Naive thymus-derived CD8-positive, alpha-beta T cell (primary cell): ENCODE data around the gene PUSL1. TPM values are rescaled to one million over a fixed set of nuclear protein-coding genes. Genes with fewer than 3 reads are reported as not detected.

Source experiments
- ATAC-seq, 2 donors: fragments of 150-1000 bp; cut with Tn5 transposase in 1 of 2; sonication (Bioruptor Pico), chemical (Tn5 transposase) in 1 of 2; 1 replicate in 1 of 2; 2 replicates in 1 of 2; pipeline ENCODE4 v1.10.0; 2021; ENCODE audit warnings: mild to moderate bottlenecking in 2 of 2, moderate library complexity in 2 of 2
- POLR2A ChIA-PET: fragments of 350-600 bp; sonication (Branson Sonifier 250); formaldehyde crosslinking; loops from one replicate; lab custom pipeline; 2021; ENCODE audit warnings: antibody characterized with exemption; lab: Charles Lee
- DNase-seq, 10 donors: peaks; one replicate each; pipeline versions ENCODE4 v3.0.0 to v3.0.0-alpha.2; 2020 to 2022
- H3K27ac Mint-ChIP-seq, 10 donors: one replicate each; pipeline ENCODE4 v1.8.0; 2020 to 2022; ENCODE audit warnings: mild to moderate bottlenecking in 10 of 10, mixed read lengths in 10 of 10, moderate library complexity in 4 of 10, inconsistent platforms in 1 of 10
- H3K27me3 Mint-ChIP-seq, 5 donors: one replicate each; pipeline ENCODE4 v1.8.0; 2021 to 2022; ENCODE audit warnings: mixed read lengths in 5 of 5
- H3K36me3 Mint-ChIP-seq, 3 donors: one replicate each; pipeline ENCODE4 v1.8.0; 2020 to 2022; ENCODE audit warnings: mixed read lengths in 3 of 3, mild to moderate bottlenecking in 2 of 3, inconsistent platforms in 1 of 3
- H3K4me1 Mint-ChIP-seq, 4 donors: one replicate each; pipeline ENCODE4 v1.8.0; 2021 to 2022; ENCODE audit warnings: mixed read lengths in 4 of 4
- H3K4me3 Mint-ChIP-seq, 10 donors: one replicate each; pipeline ENCODE4 v1.8.0; 2020 to 2022; ENCODE audit warnings: mild to moderate bottlenecking in 10 of 10, mixed read lengths in 10 of 10, moderate library complexity in 6 of 10, inconsistent platforms in 1 of 10
- H3K9me3 Mint-ChIP-seq, 9 donors: one replicate each; pipeline ENCODE4 v1.8.0; 2020 to 2022; ENCODE audit warnings: mixed read lengths in 9 of 9, mild to moderate bottlenecking in 3 of 9, inconsistent platforms in 1 of 9, moderate library complexity in 1 of 9
- microRNA-seq: library from miRNA; unstranded; fragments of <30 nt; microRNA quantifications from one replicate; pipeline ENCODE4 v1.2.0, GENCODE V29; 2022; ENCODE audit warnings: borderline microRNAs expressed
- polyA plus RNA-seq, 3 donors: library from polyadenylated mRNA; unstranded; fragments of 300-500 nt; fragmentation: Illumina TruSeq; gene quantifications; one replicate each; pipeline ENCODE4 v1.2.3, GENCODE V29; 2021
- total RNA-seq, 8 experiments: library from RNA in 2 of 8; stranded (reverse) in 2 of 8; gene quantifications; one replicate each; pipeline ENCODE4 v1.2.3 and lab custom pipeline; 2021 to 2026

Gene PUSL1
- total and polyA plus RNA-seq, 5 experiments from 2014 or later = 14.5 to 23.4 (median 18.2) TPM

- H3K4me3 Mint-ChIP-seq = peak overlapping the region in 2 of 10 donors; percentile 26 to 80
- H3K4me1 Mint-ChIP-seq = peaks cover 24 to 54% (median 44%) of the 10 kb centered on the region in 4 donors
- DNase-seq (no peak), ATAC-seq (no peak)
- POLR2A ChIA-PET = interaction anchor here (7.4 kb wide), 1 partner anchor 16 kb away, joined by 105 read pairs; the partner anchor contains the start of gene AURKAIP1
- no peaks in the 10 kb centered on the region for H3K9me3 Mint-ChIP-seq
- H3K36me3 Mint-ChIP-seq = no peaks in the 10 kb centered on the region
- no peak overlapping the region for H3K27ac Mint-ChIP-seq
- H3K27me3 Mint-ChIP-seq = peaks cover 0 to 14% (median 0%) of the 10 kb centered on the region in 5 donors
Observed at GRCh38 chr1:1356166-1356795, 47.9 kb downstream of the PUSL1 start.

GRCh38 chr1:1356796-1357401 lies 48.5 kb downstream of the PUSL1 start:
- Mint-ChIP-seq H3K9me3 (no peaks in the 10 kb centered on the region), H3K36me3 (no peaks in the 10 kb centered on the region), H3K4me1 (peaks cover 24 to 55% (median 44%) of the 10 kb centered on the region in 4 donors), H3K27ac (peak overlapping the region in 7 of 10 donors; percentile 6 to 88 (median 38)), H3K27me3 (peaks cover 0 to 14% (median 0%) of the 10 kb centered on the region in 5 donors), H3K4me3 (peak overlapping the region in 5 of 10 donors; percentile 26 to 80 (median 37))
- POLR2A ChIA-PET = interaction anchor here (3.3 to 7.4 kb wide), 2 partner anchors 9 to 15 kb away, joined by 12 to 105 read pairs; partner anchors contain the start of gene AURKAIP1
- DNase-seq (no peak), ATAC-seq (no peak)

DNA sequence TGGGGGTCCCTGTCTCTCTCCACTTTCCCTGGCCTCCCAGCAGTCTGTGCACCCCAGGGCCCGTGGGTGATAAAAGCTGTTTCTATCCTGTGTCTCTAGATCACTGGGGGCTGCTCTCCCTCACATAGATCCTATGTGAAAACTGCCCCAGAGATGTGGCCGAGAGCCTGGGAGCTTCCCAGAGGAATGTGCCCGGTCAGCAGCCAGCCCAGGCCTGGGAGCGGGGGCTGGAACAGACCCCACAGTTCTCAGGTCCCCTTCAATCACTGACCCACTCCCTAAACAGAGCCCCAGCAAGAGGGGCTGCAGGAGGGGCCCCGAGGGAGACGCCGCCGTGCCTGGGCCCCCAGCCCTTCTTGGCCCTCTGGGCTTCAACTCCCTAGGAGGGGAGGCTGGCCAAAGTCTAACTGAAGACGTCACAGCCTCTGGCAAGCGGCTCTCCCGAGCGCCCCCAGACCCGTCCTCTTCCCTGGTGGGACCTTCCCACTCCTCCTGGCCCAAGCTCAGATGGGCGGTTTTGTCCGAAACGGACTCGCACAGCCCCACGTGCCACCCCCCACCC lies 49.6 kb downstream of the PUSL1 start:
- H3K36me3 Mint-ChIP-seq = no peaks in the 10 kb centered on the region
- H3K4me3 Mint-ChIP-seq = peak overlapping the region in 8 of 10 donors; percentile 8 to 82 (median 52)
- H3K27ac Mint-ChIP-seq = peak overlapping the region in 8 of 10 donors; percentile 1 to 88 (median 36)

GRCh38 chr1:1358433-1359271 lies 50.3 kb downstream of the PUSL1 start, which contains the start of gene MXRA8:
TSS of gene MXRA8 (minus strand) at chr1:1358555. CDS start at chr1:1358504, 51 bp downstream.
- DNase-seq = peak in 1 of 10 donors; percentile 7
- peak within 1 kb of the TSS; percentile 70 to 94 (median 88) for H3K27ac Mint-ChIP-seq
- peak within 1 kb of the TSS; percentile 34 to 82 (median 78) for H3K4me3 Mint-ChIP-seq
- peak; percentile 21 to 29 for ATAC-seq
- H3K9me3 Mint-ChIP-seq = no peaks in the 10 kb centered on the region
- H3K36me3 Mint-ChIP-seq = no peaks in the 10 kb centered on the region
- POLR2A ChIA-PET = interaction anchor here (0.6 to 7.4 kb wide), 6 partner anchors 10 to 96 kb away, joined by 3 to 105 read pairs (median 12); partner anchors contain the start of genes AURKAIP1 and MRPL20
- H3K4me1 Mint-ChIP-seq = peaks cover 13 to 39% (median 30%) of the 10 kb centered on the region in 4 donors
- peaks cover 0 to 8% (median 0%) of the 10 kb centered on the region in 5 donors for H3K27me3 Mint-ChIP-seq

More for the DNA sequence above, 49.6 kb downstream of the PUSL1 start:
- ATAC-seq (no peak), DNase-seq (peak in 1 of 10 donors; percentile 3)
- no peaks in the 10 kb centered on the region for H3K9me3 Mint-ChIP-seq
- POLR2A ChIA-PET = interaction anchor here (3.3 to 7.4 kb wide), 2 partner anchors 10 to 14 kb away, joined by 12 to 105 read pairs; partner anchors contain the start of gene AURKAIP1
- H3K4me1 Mint-ChIP-seq = peaks cover 15 to 45% (median 36%) of the 10 kb centered on the region in 4 donors
- H3K27me3 Mint-ChIP-seq = peaks cover 0 to 8% (median 0%) of the 10 kb centered on the region in 5 donors

DNA sequence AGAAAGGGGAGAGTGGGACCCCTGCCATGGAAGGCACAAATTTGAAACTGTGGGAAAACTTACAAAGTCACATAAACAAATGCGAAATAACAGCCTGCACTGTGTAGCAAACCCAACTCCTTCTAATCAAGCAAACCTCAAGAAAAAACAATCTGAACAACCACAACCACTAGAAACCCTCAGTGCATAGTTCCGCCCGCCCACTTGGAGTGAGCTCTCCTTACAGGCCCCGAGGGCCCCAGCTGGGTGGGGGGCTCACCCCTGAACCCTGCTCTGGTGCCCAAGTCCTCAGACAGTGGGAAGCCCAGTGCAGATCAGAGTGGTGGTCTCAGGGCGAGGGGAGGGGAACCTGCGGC lies 50.9 kb downstream of the PUSL1 start:
- ATAC-seq = peak; percentile 83 to 90
- H3K4me1 Mint-ChIP-seq = peaks cover 13 to 37% (median 25%) of the 10 kb centered on the region in 4 donors
- H3K36me3 Mint-ChIP-seq = no peaks in the 10 kb centered on the region
- H3K27ac Mint-ChIP-seq = peak overlapping the region; percentile 70 to 94 (median 88)
- H3K27me3 Mint-ChIP-seq = peaks cover 0 to 7% (median 0%) of the 10 kb centered on the region in 5 donors
- H3K9me3 Mint-ChIP-seq = no peaks in the 10 kb centered on the region
- H3K4me3 Mint-ChIP-seq = peak overlapping the region; percentile 34 to 82 (median 78)
- peak in 5 of 10 donors; percentile 8 to 77 (median 58) for DNase-seq
- POLR2A ChIA-PET = interaction anchor here (0.6 to 3.3 kb wide), 5 partner anchors 11 to 96 kb away, joined by 3 to 37 read pairs (median 12); partner anchors contain the start of genes AURKAIP1 and MRPL20

- Mint-ChIP-seq H3K9me3 (no peaks in the 10 kb centered on the region), H3K4me3 (peak overlapping the region in 9 of 10 donors; percentile 40 to 82 (median 78)), H3K36me3 (no peaks in the 10 kb centered on the region), H3K4me1 (peaks cover 13 to 36% (median 24%) of the 10 kb centered on the region in 4 donors), H3K27me3 (peaks cover 0 to 7% (median 0%) of the 10 kb centered on the region in 5 donors), H3K27ac (peak overlapping the region in 9 of 10 donors; percentile 71 to 94 (median 89))
- POLR2A ChIA-PET = interaction anchor here (1.4 to 3.3 kb wide), 4 partner anchors 10 to 47 kb away, joined by 3 to 37 read pairs (median 12); partner anchors contain the start of genes AURKAIP1 and MRPL20
- peak in 2 of 10 donors; percentile 8 to 45 for DNase-seq
- ATAC-seq = no peak
Observed at GRCh38 chr1:1359664-1360468, 51.5 kb downstream of the PUSL1 start.

DNA sequence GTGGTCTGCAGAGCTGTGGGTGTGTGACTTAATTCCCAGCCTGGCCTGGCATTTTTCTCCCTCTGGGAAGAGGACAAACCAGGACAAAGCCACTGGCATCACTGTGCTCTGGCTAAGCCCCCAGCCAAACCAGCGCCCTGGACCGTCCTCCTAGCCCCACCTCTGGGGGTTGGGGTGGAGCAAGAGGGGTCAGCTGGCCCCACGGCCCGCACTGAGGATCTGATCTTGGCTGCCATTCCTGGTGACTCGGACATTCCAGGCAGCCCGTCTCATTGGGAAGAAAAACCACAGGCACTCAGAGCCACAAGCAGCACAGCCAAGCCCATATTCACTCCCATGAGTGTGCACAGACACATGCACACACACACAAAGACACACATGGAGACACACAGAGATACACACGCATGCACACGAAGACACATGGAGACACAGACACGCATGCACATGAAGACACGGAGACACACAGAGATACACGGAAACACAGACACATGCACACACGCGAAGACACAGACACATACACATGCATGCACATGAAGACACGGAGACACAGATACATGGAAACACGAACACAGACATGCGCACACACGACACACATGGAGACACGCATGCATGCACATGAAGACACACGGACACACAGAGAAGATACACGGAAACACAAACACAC lies 52.2 kb downstream of the PUSL1 start:
- ATAC-seq = no peak
- DNase-seq = peak in 1 of 10 donors; percentile 31
- POLR2A ChIA-PET = interaction anchor here (2.2 to 2.3 kb wide), 2 partner anchors 10 to 15 kb away, joined by 12 to 37 read pairs; partner anchors contain the start of gene AURKAIP1
- peaks cover 13 to 36% (median 24%) of the 10 kb centered on the region in 4 donors for H3K4me1 Mint-ChIP-seq
- no peaks in the 10 kb centered on the region for H3K9me3 Mint-ChIP-seq
- peak overlapping the region in 3 of 10 donors; percentile 1 to 39 (median 34) for H3K4me3 Mint-ChIP-seq
- no peaks in the 10 kb centered on the region for H3K36me3 Mint-ChIP-seq
- H3K27me3 Mint-ChIP-seq = peaks cover 0 to 7% (median 0%) of the 10 kb centered on the region in 5 donors
- H3K27ac Mint-ChIP-seq = peak overlapping the region in 3 of 10 donors; percentile 22 to 34 (median 31)

Small RNA genes lying within 50 kb of the gene (microRNA-seq; reads per million reads assigned to microRNA genes)
- not detected for gene MIR6726
- gene MIR6727 = not detected
- gene MIR6808 = 1.7 reads per million

Other genes starting within 250 kb of the PUSL1 start
- gene RNF223, start 234.3 kb upstream of the PUSL1 start, total RNA-seq = not detected
- not detected for gene RNF223, start 234.3 kb upstream of the PUSL1 start, polyA plus RNA-seq
- gene C1orf159, start 192.5 kb upstream of the PUSL1 start, total RNA-seq = 10 to 100 TPM; 24.9 to 26.5 TPM
- 10 to 100 TPM in 1 of 3 donors, 1 to 10 TPM in 2; 3.2 to 10.7 (median 6.2) TPM for gene C1orf159, start 192.5 kb upstream of the PUSL1 start, polyA plus RNA-seq
- gene TTLL10, start 134.7 kb upstream of the PUSL1 start, total RNA-seq = not detected
- gene TTLL10, start 134.7 kb upstream of the PUSL1 start, polyA plus RNA-seq = not detected
- 1 to 10 TPM; 1.5 to 1.6 TPM for gene TNFRSF18, start 102.0 kb upstream of the PUSL1 start, total RNA-seq
- gene TNFRSF18, start 102.0 kb upstream of the PUSL1 start, polyA plus RNA-seq = 1 to 10 TPM in 1 of 3 donors, not detected in 2; 2.3 TPM
- gene TNFRSF4, start 94.4 kb upstream of the PUSL1 start, total RNA-seq = under 1 TPM; 0.44 to 0.73 TPM
- gene TNFRSF4, start 94.4 kb upstream of the PUSL1 start, polyA plus RNA-seq = under 1 TPM; 0.30 to 0.62 (median 0.30) TPM
- gene SDF4, start 76.6 kb upstream of the PUSL1 start, total RNA-seq = 100 to 1,000 TPM; 110 to 115 TPM
- gene SDF4, start 76.6 kb upstream of the PUSL1 start, polyA plus RNA-seq = 10 to 100 TPM; 73.8 to 86.3 (median 76.7) TPM
- 10 to 100 TPM; 21.4 to 23.6 TPM for gene B3GALT6, start 76.4 kb upstream of the PUSL1 start, total RNA-seq
- gene B3GALT6, start 76.4 kb upstream of the PUSL1 start, polyA plus RNA-seq = 10 to 100 TPM in 2 of 3 donors, 1 to 10 TPM in 1; 8.8 to 24.6 (median 14.6) TPM
- 1 to 10 TPM; 5.0 to 7.1 TPM for gene C1QTNF12, start 61.9 kb upstream of the PUSL1 start, total RNA-seq
- under 1 TPM in 1 of 3 donors, not detected in 2; 0.22 TPM for gene C1QTNF12, start 61.9 kb upstream of the PUSL1 start, polyA plus RNA-seq
- 100 to 1,000 TPM; 104 to 105 TPM for gene UBE2J2, start 34.7 kb upstream of the PUSL1 start, total RNA-seq
- gene UBE2J2, start 34.7 kb upstream of the PUSL1 start, polyA plus RNA-seq = 10 to 100 TPM; 84.7 to 92.9 (median 85.8) TPM
- 10 to 100 TPM; 11.8 to 17.4 TPM for gene SCNN1D, start 28.2 kb upstream of the PUSL1 start, total RNA-seq
- gene SCNN1D, start 28.2 kb upstream of the PUSL1 start, polyA plus RNA-seq = under 1 TPM in 2 of 3 donors, not detected in 1; 0.06 to 0.58 TPM
- 10 to 100 TPM; 65.3 to 69.1 TPM for gene ACAP3, start 667 bp upstream of the PUSL1 start, total RNA-seq
- 1 to 10 TPM; 2.0 to 6.7 (median 3.5) TPM for gene ACAP3, start 667 bp upstream of the PUSL1 start, polyA plus RNA-seq
- gene INTS11, start 16.1 kb downstream of the PUSL1 start, total RNA-seq = 100 to 1,000 TPM; 171 to 174 TPM
- gene INTS11, start 16.1 kb downstream of the PUSL1 start, polyA plus RNA-seq = 10 to 100 TPM; 51.7 to 65.1 (median 59.9) TPM
- 10 to 100 TPM; 25.5 to 25.9 TPM for gene CPTP, start 16.2 kb downstream of the PUSL1 start, total RNA-seq
- gene CPTP, start 16.2 kb downstream of the PUSL1 start, polyA plus RNA-seq = 10 to 100 TPM in 2 of 3 donors, 1 to 10 TPM in 1; 9.3 to 19.9 (median 11.6) TPM
- 1 to 10 TPM; 2.7 to 3.0 TPM for gene TAS1R3, start 22.7 kb downstream of the PUSL1 start, total RNA-seq
- under 1 TPM in 1 of 3 donors, not detected in 2; 0.10 TPM for gene TAS1R3, start 22.7 kb downstream of the PUSL1 start, polyA plus RNA-seq
- 10 to 100 TPM; 41.9 to 53.3 TPM for gene DVL1, start 40.8 kb downstream of the PUSL1 start, total RNA-seq
- gene DVL1, start 40.8 kb downstream of the PUSL1 start, polyA plus RNA-seq = 1 to 10 TPM in 2 of 3 donors, under 1 TPM in 1; 0.99 to 2.0 (median 1.4) TPM
- gene MXRA8, start 50.0 kb downstream of the PUSL1 start, total RNA-seq = 1 to 10 TPM; 7.4 to 7.7 TPM
- 10 to 100 TPM in 2 of 3 donors, 1 to 10 TPM in 1; 7.4 to 22.0 (median 19.7) TPM for gene MXRA8, start 50.0 kb downstream of the PUSL1 start, polyA plus RNA-seq
- 10 to 100 TPM; 68.0 to 70.3 TPM for gene AURKAIP1, start 66.6 kb downstream of the PUSL1 start, total RNA-seq
- gene AURKAIP1, start 66.6 kb downstream of the PUSL1 start, polyA plus RNA-seq = 100 to 1,000 TPM; 146 to 169 (median 168) TPM
- gene CCNL2, start 90.7 kb downstream of the PUSL1 start, total RNA-seq = 100 to 1,000 TPM; 399 to 406 TPM
- gene CCNL2, start 90.7 kb downstream of the PUSL1 start, polyA plus RNA-seq = 10 to 100 TPM; 13.4 to 28.1 (median 13.7) TPM
- 100 to 1,000 TPM; 162 to 165 TPM for gene MRPL20, start 98.7 kb downstream of the PUSL1 start, total RNA-seq
- 100 to 1,000 TPM; 203 to 233 (median 224) TPM for gene MRPL20, start 98.7 kb downstream of the PUSL1 start, polyA plus RNA-seq
- gene ANKRD65, start 112.7 kb downstream of the PUSL1 start, total RNA-seq = not detected
- gene ANKRD65, start 112.7 kb downstream of the PUSL1 start, polyA plus RNA-seq = not detected
- not detected for gene VWA1, start 127.1 kb downstream of the PUSL1 start, total RNA-seq
- gene VWA1, start 127.1 kb downstream of the PUSL1 start, polyA plus RNA-seq = not detected
- under 1 TPM; 0.49 to 0.70 TPM for gene ATAD3C, start 141.1 kb downstream of the PUSL1 start, total RNA-seq
- 1 to 10 TPM in 2 of 3 donors, under 1 TPM in 1; 0.04 to 3.1 (median 2.1) TPM for gene ATAD3C, start 141.1 kb downstream of the PUSL1 start, polyA plus RNA-seq
- 10 to 100 TPM; 47.3 to 50.9 TPM for gene ATAD3B, start 163.2 kb downstream of the PUSL1 start, total RNA-seq
- 1 to 10 TPM; 2.4 to 5.6 (median 2.6) TPM for gene ATAD3B, start 163.2 kb downstream of the PUSL1 start, polyA plus RNA-seq
- 10 to 100 TPM; 24.7 to 27.5 TPM for gene ATAD3A, start 203.6 kb downstream of the PUSL1 start, total RNA-seq
- 10 to 100 TPM in 1 of 3 donors, 1 to 10 TPM in 2; 7.7 to 15.3 (median 8.5) TPM for gene ATAD3A, start 203.6 kb downstream of the PUSL1 start, polyA plus RNA-seq
- gene TMEM240, start 232.0 kb downstream of the PUSL1 start, total RNA-seq = 1 to 10 TPM; 3.4 TPM
- gene TMEM240, start 232.0 kb downstream of the PUSL1 start, polyA plus RNA-seq = not detected